Ovary (tissue), 3 donors: ENCODE measurements around the gene IARS1.

Source experiments
- CTCF ChIP-seq, 3 donors: fragments of 450-650 bp in 2 of 3; fragments of 200-600 bp in 1 of 3; IDR thresholded peaks; one replicate each; pipeline versions ENCODE4 v1.5.1 to v1.8.0; 2016 to 2022; ENCODE audit warnings: antibody characterized with exemption in 3 of 3, mild to moderate bottlenecking in 1 of 3
- EP300 ChIP-seq: sonication (generic); formaldehyde crosslinking; IDR thresholded peaks from one replicate; pipeline ENCODE4 v1.6.1; 2017; ENCODE audit warnings: antibody characterized with exemption
- POLR2A ChIP-seq: fragments of 450-650 bp; IDR thresholded peaks from one replicate; pipeline ENCODE4 v1.6.1; 2017; ENCODE audit warnings: antibody characterized with exemption, mild to moderate bottlenecking, moderate library complexity
- donor health status: DM: no; HTN: no; CAD: no.

- TF ChIP-seq CTCF (IDR thresholded peaks at IDR 0.05), result no peak
- TF ChIP-seq EP300, result no peak
- TF ChIP-seq POLR2A, result no peak
Measured at GRCh38 chr9:92328225-92328624, 34.7 kb upstream of the IARS1 start.
